Heart right ventricle (tissue), 16 donors: ENCODE data around the gene SPDEF. TPM values are rescaled to one million over a fixed set of nuclear protein-coding genes. Genes with fewer than 3 reads are reported as not detected.

Experiments used
- ATAC-seq, 8 donors: fragments of 200-7000 bp; cut with Tn5 transposase; one replicate each; pipeline ENCODE4 v1.9.1; 2020; ENCODE audit warnings: mild to moderate bottlenecking in 8 of 8, moderate library complexity in 8 of 8, moderate number of reproducible peaks in 1 of 8
- DNase-seq, 2 donors: peaks; one replicate each; pipeline ENCODE4 v3.0.0-alpha.2; 2020
- H3K27ac ChIP-seq, 10 donors: fragments of 200-600 bp; sonication (generic) in 2 of 10; one replicate each; pipeline versions ENCODE4 v1.5.0 to v1.8.0; 2020 to 2022; ENCODE audit warnings: mild to moderate bottlenecking in 3 of 10
- H3K27me3 ChIP-seq, 7 donors: fragments of 200-600 bp; one replicate each; pipeline ENCODE4 v1.8.0; 2021 to 2022; ENCODE audit warnings: mild to moderate bottlenecking in 2 of 7
- H3K36me3 ChIP-seq, 9 donors: fragments of 200-600 bp; sonication (generic) in 1 of 9; one replicate each; pipeline versions ENCODE4 v1.5.0 to v1.8.0; 2020 to 2022; ENCODE audit warnings: mild to moderate bottlenecking in 2 of 9
- H3K4me1 ChIP-seq, 9 donors: fragments of 200-600 bp; sonication (generic) in 1 of 9; one replicate each; pipeline versions ENCODE4 v1.5.0 to v1.8.0; 2020 to 2022; ENCODE audit warnings: mild to moderate bottlenecking in 4 of 9
- H3K4me3 ChIP-seq, 10 donors: fragments of 200-600 bp; sonication (generic) in 2 of 10; one replicate each; pipeline versions ENCODE4 v1.5.0 to v1.8.0; 2020 to 2022; ENCODE audit warnings: mild to moderate bottlenecking in 7 of 10, moderate library complexity in 2 of 10
- H3K9me3 ChIP-seq, 11 donors: fragments of 200-600 bp in 10 of 11; sonication (generic) in 2 of 11; one replicate each; pipeline versions ENCODE4 v1.5.0 to v1.8.0; 2013 to 2022; ENCODE audit warnings: mild to moderate bottlenecking in 2 of 11, control low read depth in 1 of 11, moderate library complexity in 1 of 11
- WGBS, 2 donors: extraction: QIAGEN DNeasy Blood & Tissue Kit; methylation state at CpG; one replicate each; pipeline ENCODE4 v1.1.7; 2013; ENCODE audit warnings: inconsistent platforms in 1 of 2; 5-methylcytosine and 5-hydroxymethylcytosine counted together
- intact Hi-C, 10 donors: fragments of 100-400 bp; cut with DNase I; formaldehyde crosslinking; loops; one replicate each; pipeline versions ENCODE4 v1.11.1 to v1.14.2; 2022
- polyA plus RNA-seq, 2 donors: library from polyadenylated mRNA; stranded (reverse); fragments of 200-250 nt; gene quantifications; one replicate each; pipeline ENCODE4 v1.2.3, GENCODE V29; 2013
- total RNA-seq, 10 donors: library from RNA; stranded (reverse); fragmentation: NEBNext Ultra II Directional in 3 of 10; extraction: Animal tissue kit (Norgen Biotek cat#: 25700) in 3 of 10; gene quantifications; one replicate each; pipeline versions ENCODE4 v1.2.1 to v1.2.4, GENCODE V29; 2021 to 2023
- TF ChIP-seq, protein P1 (sequence below), 9 donors: fragments of 200-600 bp; sonication (generic) in 2 of 9; IDR thresholded peaks; one replicate each; pipeline versions ENCODE4 v1.5.0 to v1.8.0; 2021 to 2022; ENCODE audit warnings: antibody characterized with exemption in 9 of 9, mild to moderate bottlenecking in 5 of 9, moderate library complexity in 1 of 9
- donor health status: Arrhythmogenic right ventricular cardiomyopathy.
- donor health status: ischemic (EF 13 %, LVEDD 7.1; RV severe dilation, severe dysfunction).
- donor health status: healthy with polysubstance abuse.
- donor health status: DM: no; HTN: yes; CAD: no.
- donor health status: DM: no; HTN: no; CAD: no.
- donor health status: ischemic (EF 25% LVEDD 6.9; RV normal size, moderate dysfunction).
- donor health status: ischemic (EF 25% LVEDD 5.7; RV mildly dilated, moderate dysfunction).
- donor health status: healthy.
- donor health status: DM: yes; HTN: yes; CAD: no.
- donor health status: Ischemic cardiomyopathy.
- donor health status: ischemic (EF 35%, LVEDD 5.7; RV mildly dilated, moderate dysfunction).
- donor health status: nonischemic (EF 11% LVEDD 7.7; RV severe dilation, severe dysfunction).
- donor health status: DM: yes; HTN: yes; CAD: no.
- donor health status: PGD.
- donor health status: ischemic (EF 29% LVEDD 5.4; RV normal size, mild dysfunction).
- donor health status: nonischemic (EF 23%, LVEDD 6.1; RV moderate dilation, normal function).

The SPDEF gene
- total and polyA plus RNA-seq, 12 donors, result 0.15 to 0.60 (median 0.22) TPM; not detected in 2

DNA sequence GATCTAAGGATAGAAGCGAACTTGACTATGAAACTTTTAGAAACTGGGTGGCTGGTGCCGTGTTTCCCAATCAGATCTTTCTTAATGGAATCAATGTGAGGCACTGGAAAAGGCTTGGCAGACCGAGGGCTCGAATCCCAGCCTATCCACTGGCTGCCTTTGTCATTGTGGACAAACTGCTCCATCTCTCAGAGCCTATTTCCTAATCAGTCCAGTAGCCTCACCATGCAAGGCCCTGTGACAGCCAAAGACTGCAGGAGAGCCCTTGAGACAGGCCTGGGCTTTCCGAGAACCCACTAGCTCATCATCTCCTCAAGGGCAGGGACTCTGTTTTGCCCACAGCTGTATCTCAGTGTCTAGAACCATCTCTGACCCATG, 43.4 kb downstream of the SPDEF start:
- H3K4me3 ChIP-seq, result no peak overlapping the region
- H3K27me3 ChIP-seq, result peaks cover 0 to 32% (median 19%) of the 10 kb centered on the region in 7 donors
- H3K27ac ChIP-seq, result no peak overlapping the region
- TF ChIP-seq, protein P1, sequence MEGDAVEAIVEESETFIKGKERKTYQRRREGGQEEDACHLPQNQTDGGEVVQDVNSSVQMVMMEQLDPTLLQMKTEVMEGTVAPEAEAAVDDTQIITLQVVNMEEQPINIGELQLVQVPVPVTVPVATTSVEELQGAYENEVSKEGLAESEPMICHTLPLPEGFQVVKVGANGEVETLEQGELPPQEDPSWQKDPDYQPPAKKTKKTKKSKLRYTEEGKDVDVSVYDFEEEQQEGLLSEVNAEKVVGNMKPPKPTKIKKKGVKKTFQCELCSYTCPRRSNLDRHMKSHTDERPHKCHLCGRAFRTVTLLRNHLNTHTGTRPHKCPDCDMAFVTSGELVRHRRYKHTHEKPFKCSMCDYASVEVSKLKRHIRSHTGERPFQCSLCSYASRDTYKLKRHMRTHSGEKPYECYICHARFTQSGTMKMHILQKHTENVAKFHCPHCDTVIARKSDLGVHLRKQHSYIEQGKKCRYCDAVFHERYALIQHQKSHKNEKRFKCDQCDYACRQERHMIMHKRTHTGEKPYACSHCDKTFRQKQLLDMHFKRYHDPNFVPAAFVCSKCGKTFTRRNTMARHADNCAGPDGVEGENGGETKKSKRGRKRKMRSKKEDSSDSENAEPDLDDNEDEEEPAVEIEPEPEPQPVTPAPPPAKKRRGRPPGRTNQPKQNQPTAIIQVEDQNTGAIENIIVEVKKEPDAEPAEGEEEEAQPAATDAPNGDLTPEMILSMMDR (IDR thresholded peaks at IDR 0.05), result no peak
- DNase-seq, result no peak
- WGBS, 2 donors, result 85 to 88% methylated on average over 5 of the region's 5 CpGs
- H3K36me3 ChIP-seq, result no peaks in the 10 kb centered on the region
- ATAC-seq, result no peak
- intact Hi-C loops, result no loop called here
- H3K4me1 ChIP-seq, result peaks cover 0 to 7% (median 0%) of the 10 kb centered on the region in 9 donors
- H3K9me3 ChIP-seq, result peaks cover 0 to 15% (median 0%) of the 10 kb centered on the region in 11 donors

DNA sequence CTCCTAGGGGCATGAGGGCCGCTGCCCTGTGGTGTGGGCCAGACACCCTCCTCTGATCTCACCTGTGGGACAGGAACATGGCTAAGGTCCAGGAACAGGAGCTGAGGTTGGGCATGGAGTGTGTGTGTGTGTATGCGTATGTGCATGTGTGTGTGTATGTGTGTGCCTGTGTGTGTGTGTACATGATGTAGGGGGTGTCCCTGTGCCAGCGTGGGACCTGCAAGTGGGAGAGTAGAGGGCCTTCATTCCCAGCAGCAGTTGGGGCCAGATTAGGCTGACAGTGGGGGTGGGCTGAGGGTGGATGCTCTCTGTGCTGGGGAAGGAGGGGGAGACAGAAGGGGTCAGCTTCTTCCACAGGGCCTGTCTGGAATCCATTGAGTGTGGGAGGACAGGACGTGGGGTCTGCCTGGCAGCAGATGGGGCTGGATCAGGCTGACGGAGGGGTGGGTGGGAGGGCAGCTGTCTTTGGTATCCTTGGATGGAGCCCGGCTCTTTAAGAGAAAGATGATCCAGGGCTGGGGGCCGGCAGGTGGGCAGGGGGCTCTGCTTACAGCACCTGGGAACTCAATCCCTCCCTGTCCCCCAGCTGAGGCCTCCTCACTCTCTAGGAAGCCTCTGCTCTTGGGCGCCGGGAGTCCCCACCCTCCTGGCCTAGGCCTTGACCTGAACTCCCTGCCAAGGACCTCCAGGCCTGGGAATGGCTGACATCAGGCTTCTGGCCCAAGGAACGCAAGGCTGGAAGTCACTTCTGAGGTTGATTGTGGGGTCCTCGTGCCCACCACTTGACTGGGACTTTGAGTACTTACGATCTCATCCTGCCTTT, 44.0 kb downstream of the SPDEF start:
- Histone ChIP-seq H3K27me3 (peaks cover 0 to 31% (median 19%) of the 10 kb centered on the region in 7 donors), H3K4me1 (peaks cover 0 to 7% (median 0%) of the 10 kb centered on the region in 9 donors), H3K4me3 (no peak overlapping the region), H3K36me3 (no peaks in the 10 kb centered on the region), H3K27ac (no peak overlapping the region), H3K9me3 (peaks cover 0 to 15% (median 0%) of the 10 kb centered on the region in 11 donors)
- ATAC-seq (no peak), DNase-seq (no peak)
- intact Hi-C loops, result no loop called here
- TF ChIP-seq, protein P1 (IDR thresholded peaks at IDR 0.05), result no peak
- 64 to 66% methylated on average over 12 of the region's 12 CpGs for WGBS, 2 donors

DNA sequence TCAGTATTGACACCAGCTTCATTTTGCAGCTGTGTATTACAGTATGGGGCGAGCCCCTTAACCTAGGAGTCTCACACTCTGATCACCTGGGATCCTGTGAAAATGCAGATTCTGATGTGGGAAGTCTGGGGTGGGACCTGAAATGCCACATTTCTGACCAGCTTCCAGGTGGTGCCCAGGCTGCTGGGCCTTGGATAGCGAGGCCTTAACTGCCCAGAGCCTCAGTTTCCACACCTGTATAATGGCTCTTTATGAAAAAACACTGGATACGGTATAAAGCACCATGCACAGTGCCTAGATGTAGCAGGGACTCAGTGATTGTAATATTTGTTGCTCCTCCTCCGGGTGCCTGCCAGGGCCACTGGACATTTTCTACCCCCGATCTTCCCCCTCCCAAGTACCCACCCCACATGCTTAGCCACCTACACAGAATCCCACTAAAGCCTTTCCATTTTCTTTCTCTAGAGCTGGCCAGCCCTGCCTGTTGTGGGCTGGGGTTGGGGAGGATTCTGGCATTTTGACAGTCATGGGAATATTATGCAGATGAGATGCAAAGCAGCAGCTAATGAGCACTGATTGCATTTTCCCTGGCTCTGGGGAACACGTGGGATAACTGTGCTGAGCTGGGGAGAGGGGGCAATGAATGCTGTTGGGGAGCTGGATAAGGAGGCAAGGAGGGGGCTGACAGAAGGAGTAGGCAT, 44.8 kb downstream of the SPDEF start:
- 76 to 82% methylated on average over 6 of the region's 6 CpGs for WGBS, 2 donors
- ATAC-seq (no peak), DNase-seq (no peak)
- no peak overlapping the region for H3K27ac ChIP-seq
- no peak overlapping the region for H3K4me3 ChIP-seq
- H3K9me3 ChIP-seq, result peaks cover 0 to 15% (median 0%) of the 10 kb centered on the region in 11 donors
- peaks cover 0 to 25% (median 18%) of the 10 kb centered on the region in 7 donors for H3K27me3 ChIP-seq
- intact Hi-C loops, result no loop called here
- no peaks in the 10 kb centered on the region for H3K36me3 ChIP-seq
- peaks cover 0 to 7% (median 0%) of the 10 kb centered on the region in 9 donors for H3K4me1 ChIP-seq
- TF ChIP-seq, protein P1 (IDR thresholded peaks at IDR 0.05), result no peak

DNA sequence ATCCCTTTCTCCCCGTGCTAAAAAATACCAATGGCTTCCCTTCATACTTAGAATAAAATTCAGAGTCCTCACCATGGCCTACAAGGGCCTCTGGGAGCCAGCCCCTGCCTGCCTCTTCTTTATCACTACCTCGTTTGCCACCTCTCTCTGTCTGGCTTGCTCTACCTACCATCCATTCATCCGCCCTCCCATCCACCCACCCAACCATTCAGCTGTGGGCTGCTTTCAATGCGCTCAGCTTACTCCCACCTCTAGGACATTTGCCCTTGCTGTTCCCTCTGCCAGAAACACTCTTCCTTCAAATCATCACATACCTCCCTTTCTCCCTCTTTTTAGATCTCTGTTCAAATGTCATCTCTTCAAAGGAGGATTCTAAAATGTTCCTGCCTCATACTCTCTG, 45.8 kb downstream of the SPDEF start:
- DNase-seq, result no peak
- Histone ChIP-seq H3K36me3 (no peaks in the 10 kb centered on the region), H3K4me3 (no peak overlapping the region), H3K4me1 (peaks cover 0 to 7% (median 0%) of the 10 kb centered on the region in 9 donors), H3K9me3 (peaks cover 0 to 15% (median 0%) of the 10 kb centered on the region in 11 donors), H3K27me3 (peaks cover 0 to 18% (median 8%) of the 10 kb centered on the region in 7 donors), H3K27ac (no peak overlapping the region)
- TF ChIP-seq, protein P1 (IDR thresholded peaks at IDR 0.05), result no peak
- intact Hi-C loops, result no loop called here
- WGBS, 2 donors, result 73 to 85% methylated on average over 4 of the region's 4 CpGs
- no peak for ATAC-seq
